HCT116 (cell line): ENCODE measurements around the gene CCDC137. TPM values are rescaled to one million over a fixed set of nuclear protein-coding genes. Genes with fewer than 3 reads are reported as not detected.

Source experiments
- ATAC-seq: fragments of 200-7000 bp; cut with Tn5 transposase; 2 replicates; pipeline ENCODE4 v1.9.1; 2020; ENCODE audit warnings: mild to moderate bottlenecking, moderate library complexity
- BruUV-seq: library from RNA; stranded (reverse); fragments of 400-500 nt; replicated peaks from 2 replicates; lab custom pipeline; 2021; lab: Mats Ljungman, UMichigan
- CTCF ChIA-PET: fragments of 300-600 bp; sonication (Branson Sonifier 250); formaldehyde crosslinking; loops from one replicate; lab custom pipeline; 2021; ENCODE audit warnings: antibody characterized with exemption; lab: Charles Lee
- POLR2A ChIA-PET: fragments of 300-600, 350-600 bp; sonication (Branson Sonifier 250); formaldehyde crosslinking; loops from one replicate; lab custom pipeline; 2021; ENCODE audit warnings: antibody characterized with exemption; lab: Charles Lee
- RAD21 ChIA-PET, 2 experiments: fragments of 300-600 bp; sonication (Branson Sonifier 250); formaldehyde crosslinking; loops; one replicate each; lab custom pipeline; 2023; ENCODE audit warnings: low total read pairs in 2 of 2; ENCODE audit not compliant: uncharacterized antibody in 2 of 2, unreplicated experiment in 2 of 2, low non-redundant PET in 1 of 2; lab: Charles Lee
- DNase-seq: peaks from one replicate; pipeline ENCODE4 v3.0.0-alpha.2; 2010; ENCODE audit warnings: low read depth, low spot score
- H2AFZ ChIP-seq: fragments of 200-600 bp; shearing (Covaris generic), sonication (generic); 2 replicates; pipeline ENCODE4 v1.6.1; 2017; ENCODE audit warnings: low read depth, mixed run types, mixed read lengths, antibody characterized with exemption, low read length; ENCODE audit not compliant: poor library complexity, severe bottlenecking
- H3K27ac ChIP-seq: 2 replicates; pipeline ENCODE4 v1.5.1; 2012; ENCODE audit warnings: low read depth, low read length
- H3K27me3 ChIP-seq: fragments of 200-600 bp; sonication (generic); 2 replicates; pipeline ENCODE4 v1.6.1; 2016; ENCODE audit warnings: mixed run types, low read length, mixed read lengths; ENCODE audit not compliant: insufficient read depth
- H3K36me3 ChIP-seq, 2 experiments: fragments of 200-500 bp in 1 of 2; fragments of 200-600 bp in 1 of 2; sonication (Bioruptor generic) in 1 of 2; sonication (generic) in 1 of 2; 2 replicates each; pipeline versions ENCODE4 v1.5.1 to v1.6.1; 2014 to 2016; ENCODE audit warnings: low read length in 2 of 2, inconsistent platforms in 1 of 2, mixed read lengths in 1 of 2, mixed run types in 1 of 2; ENCODE audit not compliant: insufficient read depth in 2 of 2, control insufficient read depth in 1 of 2
- H3K4me1 ChIP-seq, 2 experiments: fragments of 200-600 bp in 1 of 2; sonication (generic) in 1 of 2; 2 replicates each; pipeline versions ENCODE4 v1.5.1 to v1.6.1; 2012 to 2017; ENCODE audit warnings: low read length in 2 of 2, inconsistent platforms in 1 of 2, mild to moderate bottlenecking in 1 of 2, mixed read lengths in 1 of 2, mixed run types in 1 of 2, moderate library complexity in 1 of 2; ENCODE audit not compliant: insufficient read depth in 2 of 2, control insufficient read depth in 1 of 2
- H3K4me2 ChIP-seq: fragments of 200-600 bp; sonication (generic); 2 replicates; pipeline ENCODE4 v1.6.1; 2017; ENCODE audit warnings: mixed run types, low read length, mixed read lengths
- H3K4me3 ChIP-seq, 2 experiments: fragments of 200-600 bp in 1 of 2; sonication (generic) in 1 of 2; replicated peaks in 1 of 2; 2 replicates each; pipeline ENCODE4 v1.5.1; 2011 to 2016; ENCODE audit warnings: low read length in 2 of 2, control low read depth in 1 of 2, low read depth in 1 of 2, mild to moderate bottlenecking in 1 of 2, mixed read lengths in 1 of 2, mixed run types in 1 of 2
- H3K79me2 ChIP-seq: fragments of 200-600 bp; sonication (generic); 2 replicates; pipeline ENCODE4 v1.6.1; 2017; ENCODE audit warnings: mild to moderate bottlenecking, mixed run types, low read length, moderate library complexity, mixed read lengths; ENCODE audit not compliant: insufficient read depth
- H3K9ac ChIP-seq: fragments of 200-600 bp; sonication (generic); 2 replicates; pipeline ENCODE4 v1.6.1; 2016; ENCODE audit warnings: low read length, mixed read lengths
- H3K9me2 ChIP-seq: fragments of 200-600 bp; sonication (generic), shearing (Covaris generic); 2 replicates; pipeline ENCODE4 v1.6.1; 2017; ENCODE audit warnings: mixed run types, mild to moderate bottlenecking, moderate library complexity; ENCODE audit not compliant: insufficient read depth
- H3K9me3 ChIP-seq, 2 experiments: fragments of 200-500 bp in 1 of 2; fragments of 200-600 bp in 1 of 2; sonication (Bioruptor generic) in 1 of 2; sonication (generic) in 1 of 2; 2 replicates each; pipeline ENCODE4 v1.6.1; 2014 to 2017; ENCODE audit warnings: low read length in 2 of 2, mixed read lengths in 2 of 2, inconsistent platforms in 1 of 2, low read depth in 1 of 2, mild to moderate bottlenecking in 1 of 2, mixed run types in 1 of 2, moderate library complexity in 1 of 2; ENCODE audit not compliant: control insufficient read depth in 1 of 2, insufficient read depth in 1 of 2
- H4K20me1 ChIP-seq: fragments of 200-600 bp; sonication (generic), shearing (Covaris generic); 2 replicates; pipeline ENCODE4 v1.6.1; 2017; ENCODE audit warnings: mixed run types, mild to moderate bottlenecking, moderate library complexity; ENCODE audit not compliant: insufficient read depth
- CEBPB ChIP-seq: IDR thresholded peaks from 2 replicates; pipeline ENCODE4 v1.6.1; 2012; ENCODE audit warnings: low read depth
- EGR1 ChIP-seq: IDR thresholded peaks from 2 replicates; pipeline ENCODE4 v1.6.1; 2012; ENCODE audit warnings: low read depth
- EZH2 ChIP-seq: fragments of 200-600 bp; sonication (generic); IDR thresholded peaks from 2 replicates; pipeline ENCODE4 v1.6.1; 2017; ENCODE audit warnings: antibody characterized with exemption, mixed run types
- EZH2phosphoT487 ChIP-seq: fragments of 200-600 bp; IDR thresholded peaks from 2 replicates; pipeline ENCODE4 v1.6.1; 2018; ENCODE audit warnings: antibody characterized with exemption, borderline replicate concordance
- SP1 ChIP-seq: IDR thresholded peaks from 2 replicates; pipeline ENCODE4 v1.6.1; 2012; ENCODE audit warnings: low read depth
- YY1 ChIP-seq: IDR thresholded peaks from 2 replicates; pipeline ENCODE4 v1.6.1; 2011; ENCODE audit warnings: low read length, low read depth, moderate library complexity, mild to moderate bottlenecking; ENCODE audit not compliant: insufficient replicate concordance; ENCODE audit errors: extremely low read depth
- ZFX ChIP-seq: fragments of 450-650 bp; IDR thresholded peaks from 2 replicates; pipeline ENCODE4 v1.6.1; 2017
- intact Hi-C: fragments of 100-400 bp; cut with micrococcal nuclease; formaldehyde crosslinking; loops from 2 replicates; pipeline ENCODE4 v1.10.0; 2022
- total RNA-seq: library from RNA; stranded (reverse); gene quantifications from one replicate; pipeline ENCODE4 v1.2.1, GENCODE V29; 2021; ENCODE audit not compliant: unreplicated experiment
- TF ChIP-seq, protein P1 (sequence below), 3 experiments: fragments of 200-600 bp in 1 of 3; sonication (generic) in 1 of 3; IDR thresholded peaks in 2 of 3; conservative IDR thresholded peaks in 1 of 3; 2 replicates each; pipeline ENCODE4 v1.5.1; 2012 to 2017; ENCODE audit warnings: low read depth in 2 of 3, low read length in 2 of 3, antibody characterized with exemption in 1 of 3, borderline replicate concordance in 1 of 3, control low read depth in 1 of 3, mild to moderate bottlenecking in 1 of 3, mixed read lengths in 1 of 3, mixed run types in 1 of 3, moderate library complexity in 1 of 3; ENCODE audit not compliant: insufficient read depth in 1 of 3
- TF ChIP-seq, protein P2 (sequence below): IDR thresholded peaks from 2 replicates; pipeline ENCODE4 v1.6.1; 2012

Gene CCDC137
- total RNA-seq, 1 experiment from 2014 or later: 77.5 TPM

DNA sequence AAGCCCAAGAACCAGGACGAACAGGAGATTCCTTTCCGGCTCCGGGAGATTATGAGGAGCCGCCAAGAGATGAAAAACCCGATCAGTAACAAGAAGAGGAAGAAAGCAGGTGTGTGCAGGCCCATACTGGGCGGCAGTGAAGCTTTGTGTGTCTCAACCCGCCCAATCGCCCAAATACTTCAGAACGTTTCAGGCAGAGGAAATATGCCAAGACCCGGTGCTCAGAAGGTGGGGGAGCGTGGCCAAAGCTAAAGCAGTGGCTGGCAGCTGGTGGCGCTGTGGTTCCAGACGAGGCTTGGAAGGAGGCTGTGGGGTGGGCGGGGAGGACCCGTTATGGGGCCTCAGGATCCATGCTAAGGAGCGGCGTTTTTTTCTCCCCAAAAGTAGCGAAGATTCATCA lies 1.2 kb downstream of the CCDC137 start:
- no peak for DNase-seq
- H3K27ac ChIP-seq: peak overlapping the region; percentile 86
- intact Hi-C loops: loop anchor here (1.0 kb wide), 2 partner anchors 16 to 30 kb away; partner anchors contain the start of genes ARL16, NPLOC4 and TSPAN10
- H3K4me3 ChIP-seq: peak overlapping the region; percentile 78 to 84
- peaks cover 72% of the 10 kb centered on the region for H3K79me2 ChIP-seq
- H3K9me2 ChIP-seq: no peaks in the 10 kb centered on the region
- ChIA-PET RAD21 (interaction anchor here in 1 of 2 experiments (2.2 kb wide), 1 partner anchor 16 kb away, joined by 4 read pairs; the partner anchor contains the start of genes ARL16 and HGS), CTCF (interaction anchor here (0.7 to 1.1 kb wide), 3 partner anchors 29 to 36 kb away, joined by 3 read pairs; no protein-coding TSS in a partner anchor), POLR2A (interaction anchor here (1.3 to 2.7 kb wide), 2 partner anchors 8 to 16 kb away, joined by 6 to 9 read pairs; partner anchors contain the start of genes ARL16 and HGS)
- H3K36me3 ChIP-seq: peaks cover 35 to 56% of the 10 kb centered on the region in 2 experiments
- H2AFZ ChIP-seq: no peak overlapping the region
- H3K9me3 ChIP-seq: no peaks in the 10 kb centered on the region
- ATAC-seq: peak; percentile 17; the same call in 1 of the 2 replicates
- H3K4me1 ChIP-seq: peaks cover 36 to 44% of the 10 kb centered on the region in 2 experiments
- BruUV-seq: TSS peak; percentile 46
- H3K9ac ChIP-seq: peak overlapping the region; percentile 97
- no peaks in the 10 kb centered on the region for H3K27me3 ChIP-seq
- TF ChIP-seq YY1 (peak; percentile 40), ZFX (no peak)
- TF ChIP-seq, protein P1, sequence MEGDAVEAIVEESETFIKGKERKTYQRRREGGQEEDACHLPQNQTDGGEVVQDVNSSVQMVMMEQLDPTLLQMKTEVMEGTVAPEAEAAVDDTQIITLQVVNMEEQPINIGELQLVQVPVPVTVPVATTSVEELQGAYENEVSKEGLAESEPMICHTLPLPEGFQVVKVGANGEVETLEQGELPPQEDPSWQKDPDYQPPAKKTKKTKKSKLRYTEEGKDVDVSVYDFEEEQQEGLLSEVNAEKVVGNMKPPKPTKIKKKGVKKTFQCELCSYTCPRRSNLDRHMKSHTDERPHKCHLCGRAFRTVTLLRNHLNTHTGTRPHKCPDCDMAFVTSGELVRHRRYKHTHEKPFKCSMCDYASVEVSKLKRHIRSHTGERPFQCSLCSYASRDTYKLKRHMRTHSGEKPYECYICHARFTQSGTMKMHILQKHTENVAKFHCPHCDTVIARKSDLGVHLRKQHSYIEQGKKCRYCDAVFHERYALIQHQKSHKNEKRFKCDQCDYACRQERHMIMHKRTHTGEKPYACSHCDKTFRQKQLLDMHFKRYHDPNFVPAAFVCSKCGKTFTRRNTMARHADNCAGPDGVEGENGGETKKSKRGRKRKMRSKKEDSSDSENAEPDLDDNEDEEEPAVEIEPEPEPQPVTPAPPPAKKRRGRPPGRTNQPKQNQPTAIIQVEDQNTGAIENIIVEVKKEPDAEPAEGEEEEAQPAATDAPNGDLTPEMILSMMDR (IDR thresholded peaks at IDR 0.05 in 2 of 3, conservative IDR thresholded peaks at IDR 0.05 in 1 of 3; ENCODE audit: borderline replicate concordance in 1 of 3, insufficient read depth in 1 of 3, low read depth in 2 of 3, low read length in 2 of 3): peak in 2 of 3 experiments; percentile 55 to 64; a peak in 4 of 6 replicates
- H4K20me1 ChIP-seq: peaks cover 3% of the 10 kb centered on the region; the same call in 1 of the 2 replicates
- H3K4me2 ChIP-seq: peak overlapping the region; percentile 89

DNA sequence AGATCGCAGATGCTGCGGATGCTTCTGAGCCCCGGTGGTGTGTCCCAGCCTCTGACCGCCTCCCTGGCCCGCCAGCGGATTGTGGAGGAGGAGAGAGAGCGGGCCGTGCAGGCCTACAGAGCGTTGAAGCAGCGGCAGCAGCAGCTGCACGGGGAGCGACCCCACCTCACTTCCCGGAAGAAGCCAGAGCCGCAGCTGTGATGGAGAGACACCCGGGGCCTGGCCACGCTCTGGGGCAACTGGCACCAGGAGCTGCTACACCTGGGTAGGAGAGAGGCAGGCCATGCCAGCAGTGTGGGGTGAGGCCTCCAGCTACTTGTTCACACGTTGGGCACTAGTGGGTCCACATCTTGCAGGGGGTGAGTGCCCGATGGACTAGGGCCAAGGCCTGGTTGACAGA lies 6.0 kb downstream of the CCDC137 start:
- ChIA-PET RAD21 (no interaction called here), POLR2A (interaction anchor here (0.7 kb wide), 1 partner anchor 11 kb away, joined by 3 read pairs; the partner anchor contains the start of genes ARL16 and HGS), CTCF (no interaction called here)
- Histone ChIP-seq H4K20me1 (peaks cover 3% of the 10 kb centered on the region; the same call in 1 of the 2 replicates), H3K9ac (no peak overlapping the region), H3K4me2 (no peak overlapping the region), H3K27ac (no peak overlapping the region), H2AFZ (no peak overlapping the region), H3K4me3 (no peak overlapping the region), H3K36me3 (peaks cover 40 to 59% of the 10 kb centered on the region in 2 experiments), H3K4me1 (peaks cover 9% of the 10 kb centered on the region in 2 experiments), H3K79me2 (peaks cover 53% of the 10 kb centered on the region), H3K9me2 (no peaks in the 10 kb centered on the region), H3K27me3 (no peaks in the 10 kb centered on the region), H3K9me3 (no peaks in the 10 kb centered on the region)
- TF ChIP-seq YY1 (no peak), SP1 (no peak), EZH2 (no peak), CEBPB (no peak), EGR1 (no peak), EZH2phosphoT487 (no peak)
- TF ChIP-seq, protein P1 (IDR thresholded peaks at IDR 0.05 in 2 of 3, conservative IDR thresholded peaks at IDR 0.05 in 1 of 3; ENCODE audit: borderline replicate concordance in 1 of 3, insufficient read depth in 1 of 3, low read depth in 2 of 3, low read length in 2 of 3): no peak
- TF ChIP-seq, protein P2, sequence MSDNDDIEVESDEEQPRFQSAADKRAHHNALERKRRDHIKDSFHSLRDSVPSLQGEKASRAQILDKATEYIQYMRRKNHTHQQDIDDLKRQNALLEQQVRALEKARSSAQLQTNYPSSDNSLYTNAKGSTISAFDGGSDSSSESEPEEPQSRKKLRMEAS: no peak
- no peak for DNase-seq
- intact Hi-C loops: no loop called here
- ATAC-seq: no peak
- BruUV-seq: no TSS peak
